ENCODE measurements around the gene IL1F10.

DNA sequence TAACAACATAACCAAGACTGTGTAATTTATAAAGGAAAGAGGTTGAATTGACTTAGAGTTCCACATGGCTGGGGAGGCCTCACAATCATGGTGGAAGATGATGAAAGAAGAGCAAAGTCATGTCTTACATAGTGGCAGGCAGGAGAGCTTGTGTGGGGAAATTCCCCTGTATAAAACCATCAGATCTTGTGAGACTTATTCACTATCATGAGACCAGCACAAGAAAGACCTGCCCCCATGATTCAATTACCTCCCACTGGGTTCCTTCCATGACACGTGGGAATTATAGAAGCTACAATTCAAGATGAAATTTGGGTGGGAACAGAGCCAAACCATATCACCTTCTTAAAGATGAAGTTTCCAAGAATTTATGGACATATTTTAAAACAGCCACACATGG is 11.2 kb upstream of the IL1F10 start:
- TF ChIP-seq EZH2 (IDR thresholded peaks at IDR 0.05; ENCODE audit: borderline replicate concordance, low read depth, low read length, poor library complexity, severe bottlenecking) (no peak), CTCF (conservative IDR thresholded peaks at IDR 0.05; ENCODE audit: low read depth, low read length) (no peak)

Data from A673 (cell line).